T-helper 1 cell treated with Interleukin-12 subunit alpha and Interleukin-12 subunit beta and Interleukin-4 antibody, amounts not matched to agents 30 ng/mL and 1 ng/mL, for 36 hours (primary cell): ENCODE results near the gene ACTR5. TPM values are rescaled to one million over a fixed set of nuclear protein-coding genes. Genes with fewer than 3 reads are reported as not detected.

Experiments used
- intact Hi-C: fragments of 100-400 bp; cut with micrococcal nuclease; formaldehyde crosslinking; loops from one replicate; pipeline ENCODE4 v1.15.1; 2024
- total RNA-seq: library from RNA; stranded (reverse); gene quantifications from 2 replicates; pipeline ENCODE4 v1.2.3, GENCODE V29; 2022

Gene ACTR5
- total RNA-seq: 9.4 and 9.6 TPM in 2 replicates

DNA sequence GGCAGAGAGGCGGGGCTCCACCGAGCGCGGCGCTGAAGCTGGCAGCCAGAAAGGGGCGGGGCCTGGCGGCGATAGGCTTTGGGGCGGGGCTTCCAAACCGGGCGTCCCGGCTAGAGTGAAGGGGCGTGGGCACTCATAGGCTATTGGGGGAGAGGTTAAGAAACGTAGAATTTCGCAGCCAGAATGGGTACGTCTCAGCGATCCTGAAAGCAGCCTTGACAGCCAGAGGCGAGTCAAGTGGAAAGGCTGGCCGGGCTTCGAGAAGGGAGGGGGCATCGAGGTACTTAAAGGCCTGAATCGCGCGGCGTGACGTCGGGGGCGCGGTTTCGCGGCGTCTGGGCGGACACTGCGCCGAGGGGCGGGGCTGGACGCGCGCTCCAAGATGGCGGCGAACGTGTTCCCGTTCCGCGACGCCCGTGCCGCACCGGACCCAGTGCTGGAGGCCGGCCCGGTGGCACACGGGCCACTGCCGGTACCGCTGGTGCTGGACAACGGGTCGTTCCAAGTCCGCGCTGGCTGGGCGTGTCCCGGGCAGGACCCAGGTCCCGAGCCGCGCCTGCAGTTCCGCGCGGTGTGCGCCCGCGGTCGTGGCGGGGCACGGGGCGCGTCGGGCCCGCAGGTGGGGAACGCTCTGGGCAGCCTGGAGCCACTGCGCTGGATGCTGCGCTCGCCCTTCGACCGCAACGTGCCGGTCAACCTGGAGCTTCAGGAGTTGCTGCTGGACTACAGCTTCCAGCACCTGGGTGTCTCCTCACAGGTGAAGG is at the start of gene ACTR5:
Gene ACTR5, plus strand, starts transcription at position 364 of the 764 bp plus-strand sequence. Its CDS starts 19 bp downstream, at position 383.
- intact Hi-C loops: loop anchor here (1.0 to 5.0 kb wide), 14 partner anchors 17 to 1056 kb away; partner anchors contain the start of genes CTNNBL1, DHX35, FAM83D and PPP1R16B

DNA sequence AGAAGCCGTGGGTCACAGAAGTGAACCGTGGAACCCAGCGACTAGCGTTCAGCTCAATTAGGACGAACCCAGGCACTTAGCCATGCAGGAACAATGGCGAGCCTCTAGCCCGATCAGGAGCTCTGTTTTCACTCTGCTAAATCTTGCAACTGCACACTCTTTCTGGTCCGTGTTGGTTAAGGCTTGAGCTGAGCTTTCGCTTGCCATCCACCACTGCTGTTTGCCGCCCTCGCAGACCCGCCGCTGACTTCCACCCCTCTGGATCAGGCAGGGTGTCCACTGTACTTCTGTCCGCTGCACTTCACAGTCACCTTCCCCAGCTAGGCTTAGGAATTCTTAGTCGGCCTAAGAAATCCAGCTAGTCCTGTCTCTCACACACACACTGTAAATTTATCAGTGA is 49.7 kb upstream of the ACTR5 start:
- intact Hi-C loops: no loop called here

DNA sequence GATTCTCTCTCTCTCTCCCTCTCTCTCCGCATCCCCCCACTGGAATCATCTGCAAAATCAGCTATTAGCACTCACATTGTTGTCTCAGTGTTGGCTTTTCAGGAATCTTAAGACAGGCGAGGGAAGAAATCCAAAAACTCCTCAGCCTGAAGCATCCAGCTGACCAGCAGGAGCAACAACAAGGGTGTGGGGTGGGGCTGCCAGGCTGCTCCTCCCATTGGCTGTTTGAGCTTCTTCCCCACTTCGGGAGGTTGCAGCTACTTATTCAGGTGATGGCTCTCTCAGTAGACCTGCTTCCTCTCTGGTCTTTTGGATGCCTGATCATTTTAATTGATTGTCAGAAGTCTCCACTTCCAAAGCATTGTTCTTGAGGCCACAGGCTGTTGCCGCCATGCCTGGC is 48.1 kb upstream of the ACTR5 start:
- intact Hi-C loops: no loop called here

DNA sequence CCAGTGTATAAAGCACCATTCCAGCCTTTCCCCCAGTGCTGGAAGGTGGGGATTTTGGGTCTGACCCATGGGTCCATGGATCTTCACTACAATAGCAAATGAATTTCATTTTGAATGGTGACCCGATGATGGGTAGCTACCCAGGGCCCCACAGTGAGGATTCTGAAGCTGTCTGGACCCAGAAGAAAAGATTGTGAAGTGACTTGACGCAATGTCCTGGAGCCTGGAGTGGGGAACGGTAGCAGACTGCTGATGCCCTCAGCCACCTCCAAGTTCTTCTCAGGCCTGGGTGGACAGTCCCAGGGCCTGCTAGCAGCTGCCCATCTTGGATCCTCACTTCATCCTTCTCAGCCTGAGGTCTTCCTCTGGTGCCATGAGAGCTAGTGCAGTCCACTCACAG is 47.3 kb upstream of the ACTR5 start:
- intact Hi-C loops: no loop called here

DNA sequence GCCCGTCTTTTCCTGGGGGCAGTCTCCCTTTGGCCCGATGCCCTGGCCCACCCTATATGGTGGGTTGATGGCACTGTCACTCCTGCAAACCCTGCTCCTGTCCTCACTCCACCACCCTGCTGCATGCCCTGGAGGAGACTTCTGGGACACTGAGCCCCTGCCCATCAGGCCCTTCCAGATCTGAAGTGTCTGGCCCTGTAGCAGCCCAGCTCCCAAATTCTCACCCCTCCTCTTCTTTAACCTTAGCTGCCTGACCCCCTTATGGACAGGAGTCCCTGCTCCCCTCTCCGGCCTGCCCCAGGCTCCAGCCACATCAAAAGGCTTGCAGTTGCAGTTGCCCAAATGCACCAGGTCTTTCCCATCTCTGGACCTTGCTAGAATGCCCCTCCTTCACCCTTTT is 44.7 kb upstream of the ACTR5 start:
- intact Hi-C loops: no loop called here

DNA sequence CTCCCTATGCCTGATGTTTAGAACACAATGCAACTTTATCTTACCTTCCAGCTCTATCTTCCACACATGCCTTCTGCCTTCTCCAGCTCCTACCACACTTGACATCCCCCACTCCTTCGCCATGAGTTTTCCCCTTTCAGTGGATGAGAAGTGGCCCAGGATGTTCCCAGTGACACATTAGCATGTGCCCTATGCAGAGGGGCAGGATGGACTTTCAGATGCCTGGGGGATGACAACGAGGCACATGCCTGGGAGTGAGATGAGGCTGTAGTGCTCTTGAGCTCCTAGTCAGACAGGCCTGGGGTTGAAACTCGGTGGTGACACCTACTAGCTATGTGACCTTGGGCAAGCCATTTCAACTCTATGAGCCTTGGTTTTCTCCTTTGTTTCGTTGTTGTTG is 44.1 kb upstream of the ACTR5 start:
- intact Hi-C loops: no loop called here

DNA sequence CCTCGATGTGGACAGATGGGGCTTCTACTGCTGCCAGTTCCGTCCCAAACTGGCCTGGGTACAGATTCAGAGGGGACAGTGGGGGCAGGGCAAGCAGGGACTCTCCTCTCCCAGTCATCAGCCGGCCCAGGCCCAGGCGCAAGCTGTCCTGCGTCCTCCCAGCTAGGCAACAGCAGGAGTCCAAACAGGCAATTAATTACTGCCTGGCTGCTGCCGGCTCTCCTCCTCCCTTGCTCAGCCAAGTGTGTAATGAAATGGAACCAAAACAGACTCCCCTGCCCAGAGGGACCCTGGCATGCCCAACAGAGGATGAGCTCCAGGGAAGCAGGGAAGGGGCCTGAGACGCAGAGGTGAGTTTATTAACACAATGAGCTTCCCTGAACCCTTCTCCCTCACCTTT is 41.8 kb upstream of the ACTR5 start:
- intact Hi-C loops: no loop called here

DNA sequence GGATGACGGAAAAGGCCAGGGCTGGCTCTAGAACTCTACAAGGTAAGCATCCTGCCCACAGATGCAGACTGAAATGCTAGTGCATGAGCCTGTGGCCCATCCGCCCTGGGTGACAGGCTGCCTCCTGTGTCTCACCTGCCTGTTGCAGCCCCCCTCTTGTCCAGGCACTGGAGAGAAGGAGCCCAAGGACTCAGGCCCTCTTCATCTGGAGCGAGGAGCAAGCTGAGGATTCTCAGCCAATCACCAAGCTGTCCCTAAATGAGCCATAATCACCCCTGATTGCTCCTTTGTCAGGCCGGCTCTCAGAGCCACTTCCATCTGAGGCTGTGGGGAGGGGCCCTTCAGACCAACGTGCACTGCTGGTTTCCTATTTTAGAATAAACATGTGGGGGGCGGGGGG is 34.0 kb upstream of the ACTR5 start:
- intact Hi-C loops: no loop called here

DNA sequence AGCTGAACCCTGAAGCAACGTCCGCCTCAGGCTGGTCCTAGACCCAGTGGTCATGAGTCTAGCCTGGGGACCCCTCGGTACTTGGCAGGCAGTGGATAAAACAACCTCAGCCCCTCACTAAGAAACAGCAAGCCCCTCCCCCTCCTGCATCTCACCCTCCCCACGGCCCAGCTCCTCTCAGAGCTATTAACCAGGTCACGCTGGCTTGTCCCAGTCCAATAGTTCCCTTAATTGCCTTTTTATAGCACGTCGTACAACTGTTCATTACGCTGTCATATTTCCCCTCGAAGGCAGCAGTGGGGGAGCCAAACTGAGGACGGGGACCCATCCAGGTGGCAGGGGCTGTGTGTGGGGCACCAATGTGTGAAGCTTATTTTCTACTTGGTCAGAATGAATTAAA is 32.6 kb upstream of the ACTR5 start:
- intact Hi-C loops: no loop called here

DNA sequence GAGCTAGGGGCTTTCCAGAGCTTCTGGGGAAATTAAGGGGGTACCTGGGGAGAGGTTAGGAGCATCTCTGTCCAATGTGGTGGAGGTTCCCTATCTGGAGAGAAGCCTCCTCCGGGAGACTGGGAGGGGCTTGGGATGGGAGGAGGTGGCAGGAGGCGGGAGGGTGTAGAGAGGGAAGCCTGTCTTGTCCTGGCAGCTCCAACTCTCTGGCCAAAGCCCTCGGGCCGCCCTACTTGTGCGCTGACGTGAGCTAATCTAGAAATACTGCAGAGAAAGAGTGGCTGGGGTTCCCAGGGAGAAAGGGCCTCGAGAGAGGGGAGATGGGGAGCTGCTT is 25.6 kb upstream of the ACTR5 start:
- intact Hi-C loops: no loop called here

DNA sequence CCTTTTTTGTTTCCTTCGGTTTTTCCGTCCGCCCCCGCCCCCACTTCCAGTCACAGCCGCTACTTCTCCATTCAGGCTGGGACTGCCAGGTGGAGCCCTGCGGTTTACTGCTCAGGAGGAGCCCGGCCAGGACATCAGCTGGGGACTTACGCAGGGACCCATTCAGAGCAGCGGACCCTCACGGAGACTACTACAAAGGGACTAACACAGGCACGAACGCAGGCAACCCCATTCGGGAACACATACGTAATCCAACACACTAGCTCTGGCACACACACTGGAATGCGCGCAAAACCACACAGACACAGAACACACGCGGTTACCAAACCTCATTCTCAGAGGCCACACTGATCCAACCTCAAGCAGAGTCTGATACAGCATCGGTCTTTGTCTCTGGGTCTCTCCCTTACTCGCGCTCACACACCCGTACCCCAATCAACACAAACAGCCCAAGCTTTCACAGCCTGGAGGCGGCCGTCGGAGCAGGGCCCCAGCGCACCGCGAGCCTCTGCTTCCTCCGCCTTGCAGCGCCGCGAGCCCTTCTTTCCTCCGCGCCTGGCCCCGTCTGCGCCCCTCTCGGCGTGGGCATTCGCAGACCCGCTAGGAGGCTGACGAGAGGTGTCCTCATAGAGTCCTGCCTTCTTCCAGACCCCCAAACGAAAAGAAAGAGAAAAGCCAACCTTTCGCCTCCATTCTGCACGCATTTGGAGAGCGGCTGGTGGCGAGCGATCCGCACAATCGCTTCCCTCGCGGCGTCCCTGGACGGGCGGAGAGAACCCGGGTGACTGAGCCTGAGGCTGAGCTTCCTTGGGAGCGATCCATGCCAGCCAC is 25.0 kb upstream of the ACTR5 start:
- intact Hi-C loops: no loop called here

DNA sequence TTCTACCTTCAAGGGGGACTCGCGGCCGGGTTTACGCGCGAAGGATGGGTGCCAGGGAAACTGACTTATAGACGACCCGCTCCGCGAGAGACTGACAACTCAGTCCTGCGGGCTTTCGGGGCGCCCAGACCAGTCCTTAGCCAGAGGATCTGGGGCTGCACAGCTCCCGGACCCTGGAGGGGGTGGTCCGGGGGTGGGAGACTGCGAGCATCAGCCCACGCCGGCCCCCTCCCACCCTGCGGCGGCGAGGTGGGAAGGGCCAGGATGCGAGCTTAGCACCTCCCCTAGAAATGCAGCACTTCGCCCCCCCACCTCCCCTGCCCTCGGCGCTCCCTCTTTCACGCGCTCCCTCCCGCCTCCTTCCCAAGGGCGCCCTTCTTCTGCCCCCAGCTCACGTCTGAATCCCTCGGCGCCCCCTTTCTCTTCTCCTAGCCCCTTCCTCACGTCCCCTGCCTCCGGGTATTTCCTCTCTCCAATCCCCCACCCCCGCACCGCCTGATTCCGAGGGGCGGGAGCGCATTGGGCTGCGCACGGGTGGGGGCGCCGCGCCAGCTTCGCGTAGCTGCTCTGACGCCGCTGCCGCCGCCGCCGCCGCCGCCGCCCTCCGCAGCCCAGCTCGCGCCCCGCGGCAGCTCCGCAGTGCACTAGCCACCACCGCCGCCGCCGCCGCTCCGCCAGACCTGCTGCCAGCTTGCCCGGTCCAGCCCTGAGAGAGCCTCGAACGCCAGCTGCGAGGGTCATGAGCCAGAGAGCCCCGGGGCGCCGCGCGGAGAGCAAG is 24.2 kb upstream of the ACTR5 start, which contains the start of gene SLC32A1:
Gene SLC32A1, plus strand, starts transcription at position 639 of the 778 bp plus-strand sequence. CDS start 239 bp downstream, outside the sequence.
- intact Hi-C loops: no loop called here

DNA sequence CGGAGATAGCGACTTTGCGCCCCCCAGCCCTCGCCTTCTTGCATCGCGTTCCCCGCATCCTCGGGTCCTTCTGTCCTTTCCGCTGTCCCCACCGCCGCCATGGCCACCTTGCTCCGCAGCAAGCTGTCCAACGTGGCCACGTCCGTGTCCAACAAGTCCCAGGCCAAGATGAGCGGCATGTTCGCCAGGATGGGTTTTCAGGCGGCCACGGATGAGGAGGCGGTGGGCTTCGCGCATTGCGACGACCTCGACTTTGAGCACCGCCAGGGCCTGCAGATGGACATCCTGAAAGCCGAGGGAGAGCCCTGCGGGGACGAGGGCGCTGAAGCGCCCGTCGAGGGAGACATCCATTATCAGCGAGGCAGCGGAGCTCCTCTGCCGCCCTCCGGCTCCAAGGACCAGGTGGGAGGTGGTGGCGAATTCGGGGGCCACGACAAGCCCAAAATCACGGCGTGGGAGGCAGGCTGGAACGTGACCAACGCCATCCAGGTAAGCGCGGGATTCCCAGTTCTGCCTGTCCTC is 23.6 kb upstream of the ACTR5 start:
- intact Hi-C loops: loop anchor here (5.0 kb wide), 2 partner anchors 323 to 1968 kb away; no protein-coding TSS in a partner anchor

DNA sequence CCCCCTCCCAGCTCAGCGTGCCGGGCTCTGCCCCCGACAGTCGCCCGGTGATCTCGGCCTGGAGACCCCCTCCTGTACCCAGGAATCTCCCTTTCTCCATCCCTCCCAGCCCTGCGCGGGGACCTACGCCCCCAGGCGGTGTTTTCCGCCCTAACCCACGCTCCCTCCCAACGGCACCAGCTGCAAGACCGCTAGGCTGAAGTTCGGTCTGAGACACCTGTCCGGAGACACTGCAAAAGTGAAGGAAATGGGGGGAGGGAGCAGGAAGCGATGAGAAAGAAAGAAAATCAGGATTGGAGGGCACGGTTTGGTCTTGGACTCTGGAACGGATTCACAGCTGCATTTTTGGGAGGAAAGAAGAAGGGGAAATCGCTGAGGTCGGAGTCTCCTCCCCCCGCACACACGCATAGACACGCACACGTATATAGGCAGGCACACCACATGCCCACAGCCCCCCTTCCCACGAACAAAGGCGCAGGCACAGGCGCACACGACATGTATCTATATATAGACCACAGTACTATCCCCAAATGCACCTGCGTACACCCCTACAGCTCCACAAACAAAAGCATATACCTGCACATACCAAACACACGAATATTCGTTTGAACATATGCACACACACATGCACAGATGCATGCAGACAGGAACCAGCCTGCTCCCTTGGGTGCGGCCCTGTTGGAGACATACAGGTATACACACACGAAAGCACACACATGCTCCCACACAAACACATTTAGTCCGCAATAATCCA is 22.9 kb upstream of the ACTR5 start:
- intact Hi-C loops: loop anchor here (5.0 kb wide), 2 partner anchors 322 to 1967 kb away; no protein-coding TSS in a partner anchor

DNA sequence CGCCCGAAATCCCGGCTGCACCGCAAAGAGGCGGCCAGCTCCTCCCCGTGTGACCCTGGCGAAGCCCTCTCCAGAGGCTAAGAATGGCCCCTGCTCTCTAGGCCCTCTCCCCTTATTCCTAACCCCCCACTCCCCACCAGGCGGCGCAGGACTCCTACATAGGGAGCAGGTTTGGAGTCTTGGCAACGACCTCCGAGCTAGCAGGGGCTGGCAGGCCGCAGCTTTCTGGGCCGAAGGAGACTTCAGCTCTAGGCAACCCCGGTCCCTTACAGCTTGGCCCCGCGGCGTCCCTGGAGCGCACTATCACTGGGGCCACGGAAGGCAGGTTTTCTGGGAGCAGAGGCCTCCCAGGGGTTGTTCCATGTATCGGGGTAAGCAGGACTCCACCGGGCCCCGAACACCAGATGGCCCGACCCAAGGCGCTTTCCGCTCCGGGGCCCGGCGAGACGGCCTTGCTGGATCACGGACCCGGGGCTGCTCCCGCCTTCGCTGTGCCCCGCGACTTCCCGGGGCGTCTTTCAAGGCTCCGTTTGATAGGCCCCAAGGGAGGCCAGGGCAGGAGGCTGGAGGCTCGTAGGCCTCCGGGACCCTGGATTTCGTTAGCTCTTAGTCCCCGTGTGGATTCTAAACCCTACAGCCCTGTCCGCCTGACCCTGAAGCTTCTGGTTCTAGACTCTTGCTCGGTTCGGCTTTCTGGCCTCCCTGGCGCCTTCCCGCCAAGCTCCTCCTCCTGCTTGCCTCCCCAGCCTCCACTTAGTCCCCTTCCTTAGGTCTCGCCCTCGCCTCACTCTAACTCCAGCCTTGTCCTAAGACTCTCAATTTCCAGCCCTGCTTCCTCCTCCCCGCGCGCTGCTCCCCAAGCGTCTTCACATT is 22.1 kb upstream of the ACTR5 start:
- intact Hi-C loops: loop anchor here (1.0 to 5.0 kb wide), 3 partner anchors 25 to 1966 kb away; no protein-coding TSS in a partner anchor

DNA sequence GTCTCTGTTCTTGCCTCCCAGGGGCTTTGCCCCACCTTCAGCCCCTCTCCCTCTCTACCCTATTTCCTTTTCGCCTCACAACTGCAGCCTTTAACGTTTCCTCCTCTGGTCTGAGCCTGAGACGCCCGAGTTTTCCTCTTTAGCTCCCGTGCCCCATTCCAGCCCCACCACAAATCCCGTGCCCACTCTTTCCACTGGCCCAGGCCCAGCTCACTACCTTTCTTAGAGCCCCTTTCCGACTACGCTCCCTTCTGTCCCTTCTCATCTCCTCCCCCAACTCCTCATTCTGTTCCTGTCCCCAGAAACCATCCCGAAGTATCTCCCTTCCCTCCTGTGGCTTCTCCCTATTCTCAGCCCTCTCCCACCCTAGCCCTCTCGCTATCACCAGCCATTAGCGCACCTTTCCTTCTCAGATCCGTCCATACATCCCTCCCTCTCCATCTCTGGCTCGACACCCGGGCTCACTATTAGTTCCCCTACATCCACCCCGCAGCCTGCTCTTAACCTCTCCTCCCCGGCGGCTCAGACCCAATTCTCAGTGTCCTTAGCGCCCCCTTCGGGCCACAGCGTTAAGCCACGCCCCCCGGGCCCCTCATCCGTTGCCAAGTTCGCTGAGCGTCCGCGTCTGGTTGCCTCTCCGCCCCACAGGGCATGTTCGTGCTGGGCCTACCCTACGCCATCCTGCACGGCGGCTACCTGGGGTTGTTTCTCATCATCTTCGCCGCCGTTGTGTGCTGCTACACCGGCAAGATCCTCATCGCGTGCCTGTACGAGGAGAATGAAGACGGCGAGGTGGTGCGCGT is 21.3 kb upstream of the ACTR5 start:
- intact Hi-C loops: loop anchor here (1.0 to 5.0 kb wide), 3 partner anchors 24 to 1965 kb away; no protein-coding TSS in a partner anchor

DNA sequence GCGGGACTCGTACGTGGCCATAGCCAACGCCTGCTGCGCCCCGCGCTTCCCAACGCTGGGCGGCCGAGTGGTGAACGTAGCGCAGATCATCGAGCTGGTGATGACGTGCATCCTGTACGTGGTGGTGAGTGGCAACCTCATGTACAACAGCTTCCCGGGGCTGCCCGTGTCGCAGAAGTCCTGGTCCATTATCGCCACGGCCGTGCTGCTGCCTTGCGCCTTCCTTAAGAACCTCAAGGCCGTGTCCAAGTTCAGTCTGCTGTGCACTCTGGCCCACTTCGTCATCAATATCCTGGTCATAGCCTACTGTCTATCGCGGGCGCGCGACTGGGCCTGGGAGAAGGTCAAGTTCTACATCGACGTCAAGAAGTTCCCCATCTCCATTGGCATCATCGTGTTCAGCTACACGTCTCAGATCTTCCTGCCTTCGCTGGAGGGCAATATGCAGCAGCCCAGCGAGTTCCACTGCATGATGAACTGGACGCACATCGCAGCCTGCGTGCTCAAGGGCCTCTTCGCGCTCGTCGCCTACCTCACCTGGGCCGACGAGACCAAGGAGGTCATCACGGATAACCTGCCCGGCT is 20.6 kb upstream of the ACTR5 start:
- intact Hi-C loops: loop anchor here (5.0 kb wide), 2 partner anchors 320 to 1965 kb away; no protein-coding TSS in a partner anchor

DNA sequence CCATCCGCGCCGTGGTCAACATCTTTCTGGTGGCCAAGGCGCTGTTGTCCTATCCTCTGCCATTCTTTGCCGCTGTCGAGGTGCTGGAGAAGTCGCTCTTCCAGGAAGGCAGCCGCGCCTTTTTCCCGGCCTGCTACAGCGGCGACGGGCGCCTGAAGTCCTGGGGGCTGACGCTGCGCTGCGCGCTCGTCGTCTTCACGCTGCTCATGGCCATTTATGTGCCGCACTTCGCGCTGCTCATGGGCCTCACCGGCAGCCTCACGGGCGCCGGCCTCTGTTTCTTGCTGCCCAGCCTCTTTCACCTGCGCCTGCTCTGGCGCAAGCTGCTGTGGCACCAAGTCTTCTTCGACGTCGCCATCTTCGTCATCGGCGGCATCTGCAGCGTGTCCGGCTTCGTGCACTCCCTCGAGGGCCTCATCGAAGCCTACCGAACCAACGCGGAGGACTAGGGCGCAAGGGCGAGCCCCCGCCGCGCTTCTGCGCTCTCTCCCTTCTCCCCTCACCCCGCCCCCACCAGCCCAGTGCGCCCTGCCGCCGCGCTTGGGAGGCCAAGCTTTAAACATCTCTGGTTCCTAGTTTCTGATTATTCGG is 20.0 kb upstream of the ACTR5 start:
- intact Hi-C loops: loop anchor here (5.0 kb wide), 2 partner anchors 319 to 1964 kb away; no protein-coding TSS in a partner anchor
